Hindlimb muscle (tissue), 1 donor: Measurements from ENCODE around the gene ARFGAP2. TPM values are rescaled to one million over a fixed set of nuclear protein-coding genes. Genes with fewer than 3 reads are reported as not detected.
"Not testable (repeated sequence)": the region's sequence is repeated elsewhere in the genome, so short reads cannot be mapped to it uniquely, and the experiment has no call there.

Experiments
- DNase-seq: peaks from one replicate; pipeline ENCODE4 v3.0.0-alpha.2; 2013
- polyA plus RNA-seq: library from polyadenylated mRNA; unstranded; fragments of 120-200 nt; gene quantifications from one replicate; pipeline ENCODE4 v1.2.1, GENCODE V29; 2013; ENCODE audit not compliant: insufficient read length

ARFGAP2 gene
- 87.8 TPM for polyA plus RNA-seq

DNA sequence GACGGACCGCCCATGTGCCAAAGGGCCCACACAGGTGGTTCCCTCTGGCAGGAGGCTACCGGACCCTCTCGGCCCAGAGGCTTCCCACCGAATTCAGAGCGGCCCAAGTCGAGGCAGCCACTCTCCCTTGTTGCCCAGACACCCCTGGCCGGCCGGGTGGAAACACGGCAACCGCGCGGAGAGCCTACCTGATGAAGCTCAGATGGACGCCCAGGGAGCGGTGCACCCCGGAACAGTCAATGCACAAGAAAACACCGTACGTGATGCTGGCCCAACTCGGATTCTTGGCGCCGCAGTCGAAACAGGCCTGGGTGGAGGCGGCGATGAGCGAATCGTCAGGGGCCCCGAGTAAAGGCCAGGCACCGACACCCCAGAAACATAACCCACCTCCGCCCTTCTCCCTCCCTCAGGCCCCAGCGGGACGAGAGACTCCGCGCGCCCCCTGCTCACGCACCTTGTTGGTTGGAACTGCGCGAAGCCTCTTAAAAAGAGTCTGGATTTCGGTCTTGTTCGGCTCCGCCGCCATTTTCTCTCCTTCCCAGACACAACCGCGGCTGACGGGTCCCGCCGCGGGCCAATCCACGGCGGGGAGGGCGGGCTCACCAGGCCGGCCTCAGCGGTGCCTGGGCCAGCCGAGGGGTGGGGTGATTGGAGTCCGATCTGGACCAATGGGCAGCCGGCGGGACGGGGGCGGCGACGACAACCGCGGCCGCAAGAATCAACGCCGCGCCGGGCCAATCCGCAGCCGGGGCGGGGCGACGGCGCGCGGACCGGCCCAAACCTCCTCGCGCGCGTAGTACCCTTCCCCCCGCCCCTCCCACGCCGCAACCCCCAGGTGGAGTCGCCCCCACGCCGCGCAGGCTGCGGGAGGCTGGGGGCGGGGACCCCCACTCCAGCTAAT is at the start of gene ARFGAP2:
ARFGAP2 (minus strand) TSS at position 552 of the 901 bp plus-strand sequence; CDS start at position 526, 26 bp downstream.
- peak; percentile 99 for DNase-seq

DNA sequence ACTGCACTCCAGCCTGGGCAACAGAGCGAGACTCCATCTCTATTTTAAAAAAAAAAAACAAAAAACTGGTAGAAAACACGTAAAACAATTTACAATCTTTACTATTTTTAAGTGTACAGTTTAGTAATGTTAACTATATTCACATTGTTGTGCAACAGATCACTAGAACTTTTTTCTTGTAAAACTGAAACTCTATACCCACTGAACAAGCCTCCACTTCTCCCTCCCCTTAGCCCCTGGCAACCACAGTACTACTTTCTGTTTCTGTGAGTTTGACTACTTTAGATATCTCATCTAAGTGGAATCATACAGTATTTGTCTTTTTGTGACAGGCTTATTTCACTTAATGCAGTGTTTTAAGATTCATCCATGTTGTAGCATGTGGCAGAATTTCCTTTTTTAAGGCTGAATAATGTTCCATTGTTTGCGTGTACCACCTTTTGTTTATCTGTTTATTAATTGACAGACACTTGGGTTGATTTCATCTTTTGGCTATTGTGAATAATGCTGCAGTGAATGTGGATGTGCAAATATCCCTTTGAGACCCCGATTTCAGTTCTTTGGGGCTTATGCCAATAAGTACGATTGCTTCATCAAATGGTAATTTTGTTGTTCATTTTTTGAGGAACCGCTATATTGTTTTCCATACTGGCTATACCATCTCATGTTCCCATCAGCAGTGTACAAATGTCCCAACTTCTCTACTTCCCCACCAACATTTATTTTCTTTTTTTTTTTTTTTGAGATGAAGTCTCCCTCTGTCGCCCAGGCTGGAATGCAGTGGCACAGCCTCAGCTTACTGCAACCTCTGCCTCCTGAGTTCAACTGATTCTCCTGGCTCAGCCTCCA is 49.1 kb upstream of the ARFGAP2 start:
- DNase-seq = no peak

GRCh38 chr11:47222696-47223095 is 46.0 kb upstream of the ARFGAP2 start:
- DNase-seq = no peak

DNA sequence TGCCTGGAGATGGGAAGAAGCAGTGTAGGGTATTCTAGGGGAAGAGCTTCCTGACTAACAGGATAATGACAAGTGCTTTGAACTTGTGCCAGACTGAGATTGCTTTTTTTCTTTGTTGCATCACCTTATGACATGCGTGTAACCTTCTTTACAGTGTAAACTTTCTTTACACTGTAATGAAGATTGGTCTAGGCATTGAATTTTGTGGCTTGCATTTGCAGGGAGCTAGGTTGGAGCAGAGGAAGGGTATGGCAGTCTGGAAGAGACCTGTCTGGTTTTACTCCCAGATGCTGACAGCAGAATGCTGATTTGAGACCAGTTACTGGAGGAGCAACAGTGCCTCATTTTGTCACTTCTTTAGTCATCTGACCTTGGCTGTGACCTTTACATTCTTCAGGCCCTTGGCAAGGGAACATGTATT is 43.7 kb upstream of the ARFGAP2 start:
- DNase-seq = no peak

- DNase-seq = peak; percentile 69
Observed at GRCh38 chr11:47216121-47216798, 39.6 kb upstream of the ARFGAP2 start.

GRCh38 chr11:47215366-47215910 is 38.8 kb upstream of the ARFGAP2 start:
- DNase-seq = peak; percentile 11

DNA sequence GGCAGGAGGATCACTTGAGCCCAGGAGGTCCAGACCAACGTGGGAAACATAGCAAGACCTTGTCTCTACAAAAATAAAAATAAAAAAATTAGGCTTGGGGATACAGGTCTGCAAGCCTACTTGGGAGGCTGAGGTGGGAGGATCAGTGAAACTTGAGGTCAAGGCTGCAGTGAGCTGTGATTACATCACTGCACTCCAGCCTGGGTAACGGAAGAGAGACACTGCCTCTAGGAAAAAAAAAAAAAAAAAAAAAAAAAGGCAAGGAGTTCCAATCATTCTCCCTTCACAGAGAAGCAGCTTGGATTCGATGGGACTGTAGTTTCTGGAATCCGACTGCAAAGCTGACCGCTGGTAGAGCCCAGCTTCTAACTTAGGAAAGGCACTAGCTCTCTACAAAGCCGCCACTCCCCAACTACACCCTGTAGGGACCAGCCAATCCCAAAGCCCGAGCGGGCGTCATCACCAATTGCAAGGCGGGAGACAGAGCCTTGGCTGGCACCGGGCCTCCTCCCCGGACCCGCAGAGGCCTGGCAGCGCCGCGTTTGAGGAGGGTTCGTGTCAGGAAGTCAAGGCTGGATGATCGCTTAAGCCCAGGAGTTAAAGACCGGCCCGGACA is 37.4 kb upstream of the ARFGAP2 start:
- peak; percentile 74 for DNase-seq

DNA sequence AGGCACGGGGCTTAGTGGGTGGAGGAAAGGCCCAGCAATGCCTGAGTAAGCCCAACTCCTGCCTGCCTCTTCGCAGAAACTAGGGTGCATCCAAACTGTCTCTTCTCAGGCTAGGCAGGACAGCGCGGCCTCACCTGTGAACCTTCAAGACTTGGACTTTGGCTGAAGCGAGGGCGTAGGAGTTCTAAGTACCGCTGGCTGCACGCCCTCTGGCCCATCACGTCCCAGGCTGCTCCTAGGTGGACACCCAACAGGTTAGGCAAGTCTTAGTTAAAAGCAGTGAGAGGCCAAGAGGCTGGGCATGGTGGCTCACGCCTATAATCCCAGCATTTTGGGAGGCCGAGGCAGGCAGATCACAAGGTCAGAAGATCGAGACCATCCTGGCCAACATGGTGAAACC is 36.3 kb upstream of the ARFGAP2 start:
- DNase-seq = no peak

- DNase-seq = no peak
Observed at GRCh38 chr11:47208628-47209027, 31.9 kb upstream of the ARFGAP2 start.

DNA sequence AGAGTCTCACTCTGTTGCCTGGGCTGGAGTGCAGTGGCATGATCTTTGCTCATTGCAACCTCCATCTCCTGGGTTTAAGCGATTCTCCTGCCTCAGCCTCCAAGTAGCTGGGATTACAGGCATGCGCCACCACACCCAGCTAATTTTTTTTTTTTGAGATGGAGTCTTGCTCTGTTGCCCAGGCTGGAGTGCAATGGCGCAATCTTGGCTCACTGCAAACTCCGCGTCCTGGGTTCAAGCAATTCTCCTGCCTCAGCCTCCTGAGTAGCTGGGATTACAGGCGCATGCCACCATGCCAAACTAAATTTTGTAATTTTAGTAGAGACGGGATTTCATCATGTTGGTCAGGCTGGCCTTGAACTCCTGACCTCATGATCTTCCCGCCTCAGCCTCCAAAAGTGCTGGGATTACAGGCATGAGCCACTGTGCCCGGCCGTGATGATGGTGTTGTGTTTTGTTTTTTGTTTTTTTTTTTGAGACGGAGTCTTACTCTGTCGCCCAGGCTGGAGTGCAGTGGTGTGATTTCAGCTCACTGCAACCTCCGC is 31.4 kb upstream of the ARFGAP2 start:
- not testable (repeated sequence) for DNase-seq

GRCh38 chr11:47207459-47207858 is 30.8 kb upstream of the ARFGAP2 start:
- no peak for DNase-seq

- not testable (repeated sequence) for DNase-seq
Observed at GRCh38 chr11:47206577-47206976, 29.9 kb upstream of the ARFGAP2 start.

DNA sequence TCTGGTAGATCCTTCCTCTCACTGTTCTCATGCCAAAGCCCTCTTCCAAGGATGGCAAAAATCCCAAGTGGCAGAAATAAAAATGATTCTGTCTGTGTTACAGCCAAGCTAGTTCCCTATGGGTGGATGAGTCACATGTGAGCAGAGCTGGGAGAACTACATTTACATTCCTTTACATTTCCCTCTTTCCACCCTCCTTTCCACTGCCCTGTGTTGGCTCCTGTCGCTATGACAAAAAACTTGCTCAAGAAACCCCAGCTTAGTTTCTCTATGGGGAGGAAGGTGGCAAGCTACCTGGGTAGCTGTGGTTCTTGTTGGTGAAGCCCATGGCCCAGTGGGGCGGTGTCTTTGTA is 27.9 kb upstream of the ARFGAP2 start:
- DNase-seq = no peak

- DNase-seq = no peak
Observed at GRCh38 chr11:47202576-47202975, 25.9 kb upstream of the ARFGAP2 start.

DNA sequence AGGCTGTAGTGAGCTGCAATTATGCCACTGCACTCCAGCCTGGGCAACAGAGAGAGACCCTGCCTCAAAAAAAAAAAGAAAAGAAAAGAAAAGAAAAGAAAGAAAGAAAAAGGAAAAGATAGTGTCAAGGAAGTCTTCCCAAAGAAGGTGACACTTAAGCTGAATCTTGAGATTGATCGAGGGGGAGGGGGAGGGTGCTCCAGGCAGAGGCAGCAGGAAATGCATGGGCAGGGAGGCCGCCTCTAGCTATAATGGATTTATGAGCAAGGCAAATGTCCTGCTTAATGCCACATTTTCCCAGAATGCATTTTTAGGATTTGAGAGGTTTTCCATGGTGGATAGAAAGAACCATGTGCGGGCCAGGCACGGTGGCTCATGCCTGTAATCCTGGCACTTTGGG is 24.3 kb upstream of the ARFGAP2 start:
- no peak for DNase-seq

DNA sequence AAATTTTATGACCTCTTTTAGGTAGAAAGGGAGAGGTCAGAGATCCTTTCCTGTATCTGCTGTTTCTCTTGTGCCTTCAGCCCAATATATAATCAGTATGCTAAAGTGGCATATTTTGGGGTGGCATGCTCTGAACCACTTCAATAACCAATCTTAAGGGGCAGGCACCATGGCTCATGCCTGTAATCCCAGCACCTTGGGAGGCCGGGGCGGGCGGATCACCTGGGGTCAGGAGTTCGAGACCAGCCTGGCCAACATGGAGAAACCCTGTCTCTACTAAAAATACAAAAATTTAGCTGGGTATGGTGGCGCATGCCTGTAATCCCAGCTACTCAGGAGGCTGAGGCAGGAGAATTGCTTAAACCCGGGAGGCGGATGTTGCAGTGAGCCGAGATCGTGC is 21.5 kb upstream of the ARFGAP2 start:
- DNase-seq = not testable (repeated sequence)

DNA sequence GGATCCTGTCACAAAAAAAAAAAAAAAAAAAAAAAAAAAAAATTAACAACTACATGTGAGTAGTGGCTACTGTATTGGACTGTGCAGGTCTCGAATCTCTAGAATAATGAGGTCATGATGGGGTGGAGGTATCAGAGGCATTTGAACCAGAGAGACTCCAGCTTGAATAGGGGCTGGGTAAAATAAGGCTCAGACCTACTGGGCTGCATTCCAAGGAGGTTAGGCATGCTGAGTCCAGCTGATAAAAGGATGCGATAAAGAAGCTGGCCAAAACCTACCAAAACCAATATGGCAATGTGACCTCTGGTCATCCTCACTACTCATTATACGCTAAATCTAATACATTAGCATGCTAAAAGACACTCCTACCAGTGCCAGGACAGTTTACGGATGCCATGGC is 15.4 kb upstream of the ARFGAP2 start:
- no peak for DNase-seq

GRCh38 chr11:47191137-47191536 is 14.5 kb upstream of the ARFGAP2 start:
- not testable (repeated sequence) for DNase-seq

GRCh38 chr11:47189100-47189834 is 12.6 kb upstream of the ARFGAP2 start:
- DNase-seq = no peak

- DNase-seq = peak; percentile 78
Observed at GRCh38 chr11:47188259-47188658, 11.6 kb upstream of the ARFGAP2 start.

- DNase-seq = no peak
Observed at GRCh38 chr11:47187723-47188122, 11.0 kb upstream of the ARFGAP2 start.
